ENCODE results near the gene MYL6B. TPM values are rescaled to one million over a fixed set of nuclear protein-coding genes. Genes with fewer than 3 reads are reported as not detected.
A peak's percentile ranks its signal among the peaks of the same experiment; 100 is the strongest.

MYL6B gene
- total RNA-seq, 1 donor from 2014 or later, result 40.8 TPM

- Histone ChIP-seq H3K36me3 (peaks cover 3 to 62% of the 10 kb centered on the region in 2 donors), H3K4me1 (peaks cover 35% of the 10 kb centered on the region), H3K27me3 (no peaks in the 10 kb centered on the region), H3K4me3 (peak overlapping the region; percentile 93 to 97), H3K9me3 (no peaks in the 10 kb centered on the region), H3K27ac (peak overlapping the region; percentile 99)
- no peak for TF ChIP-seq POLR2AphosphoS5 (IDR thresholded peaks at IDR 0.05; ENCODE audit: insufficient read depth in 1 of 2, low read depth in 1 of 2)
- no peak for TF ChIP-seq POLR2A (IDR thresholded peaks at IDR 0.05)
- TF ChIP-seq CTCF (IDR thresholded peaks at IDR 0.05), result no peak
- intact Hi-C loops (cut with DNase I), result loop anchor here (5.0 kb wide), 1 partner anchor 39 kb away; no protein-coding TSS in a partner anchor
- DNase-seq (ENCODE audit: extremely low spot score in 2 of 2), result no peak
Measured at GRCh38 chr12:56160894-56161689, 8.7 kb downstream of the MYL6B start.

- H3K4me3 ChIP-seq, result peak overlapping the region in 1 of 2 donors; percentile 97
- peak overlapping the region; percentile 99 for H3K27ac ChIP-seq
- H3K27me3 ChIP-seq, result no peaks in the 10 kb centered on the region
- H3K9me3 ChIP-seq, result no peaks in the 10 kb centered on the region
- H3K4me1 ChIP-seq, result peaks cover 30% of the 10 kb centered on the region
- H3K36me3 ChIP-seq, result peaks cover 3 to 63% of the 10 kb centered on the region in 2 donors
- intact Hi-C loops (cut with DNase I), result loop anchor here (5.0 kb wide), 1 partner anchor 40 kb away; no protein-coding TSS in a partner anchor
- DNase-seq (ENCODE audit: extremely low spot score in 2 of 2), result no peak
- TF ChIP-seq CTCF (IDR thresholded peaks at IDR 0.05) (no peak), POLR2AphosphoS5 (IDR thresholded peaks at IDR 0.05; ENCODE audit: insufficient read depth in 1 of 2, low read depth in 1 of 2) (no peak), POLR2A (IDR thresholded peaks at IDR 0.05) (no peak)
Measured at GRCh38 chr12:56161690-56162351, 9.4 kb downstream of the MYL6B start.

GRCh38 chr12:56162468-56163290 lies 10.3 kb downstream of the MYL6B start:
- no peak overlapping the region for H3K27ac ChIP-seq
- peaks cover 3 to 68% of the 10 kb centered on the region in 2 donors for H3K36me3 ChIP-seq
- no peaks in the 10 kb centered on the region for H3K9me3 ChIP-seq
- H3K4me1 ChIP-seq, result peaks cover 27% of the 10 kb centered on the region
- no peaks in the 10 kb centered on the region for H3K27me3 ChIP-seq
- no peak for DNase-seq (ENCODE audit: extremely low spot score in 2 of 2)
- intact Hi-C loops (cut with DNase I), result loop anchor here (5.0 kb wide), 1 partner anchor 40 kb away; no protein-coding TSS in a partner anchor
- TF ChIP-seq POLR2A (IDR thresholded peaks at IDR 0.05) (no peak), CTCF (IDR thresholded peaks at IDR 0.05) (no peak), POLR2AphosphoS5 (IDR thresholded peaks at IDR 0.05; ENCODE audit: insufficient read depth in 1 of 2, low read depth in 1 of 2) (peak in 1 of 2 donors; percentile 29)
- no peak overlapping the region for H3K4me3 ChIP-seq

- Histone ChIP-seq H3K4me1 (peaks cover 27% of the 10 kb centered on the region), H3K27ac (no peak overlapping the region), H3K4me3 (no peak overlapping the region), H3K9me3 (no peaks in the 10 kb centered on the region), H3K36me3 (peaks cover 3 to 78% of the 10 kb centered on the region in 2 donors), H3K27me3 (no peaks in the 10 kb centered on the region)
- DNase-seq (ENCODE audit: extremely low spot score in 2 of 2), result no peak
- TF ChIP-seq CTCF (IDR thresholded peaks at IDR 0.05) (no peak), POLR2A (IDR thresholded peaks at IDR 0.05) (no peak), POLR2AphosphoS5 (IDR thresholded peaks at IDR 0.05; ENCODE audit: insufficient read depth in 1 of 2, low read depth in 1 of 2) (no peak)
- intact Hi-C loops (cut with DNase I), result loop anchor here (5.0 kb wide), 1 partner anchor 41 kb away; no protein-coding TSS in a partner anchor
Measured at GRCh38 chr12:56163533-56164344, 11.4 kb downstream of the MYL6B start.

Measured in vagina (tissue), 2 donors.